ENCODE data around the gene CD82. TPM values are rescaled to one million over a fixed set of nuclear protein-coding genes. Genes with fewer than 3 reads are reported as not detected.

The CD82 gene
- total and polyA plus RNA-seq, 2 donors from 2014 or later: 59.3 to 94.4 TPM

DNA sequence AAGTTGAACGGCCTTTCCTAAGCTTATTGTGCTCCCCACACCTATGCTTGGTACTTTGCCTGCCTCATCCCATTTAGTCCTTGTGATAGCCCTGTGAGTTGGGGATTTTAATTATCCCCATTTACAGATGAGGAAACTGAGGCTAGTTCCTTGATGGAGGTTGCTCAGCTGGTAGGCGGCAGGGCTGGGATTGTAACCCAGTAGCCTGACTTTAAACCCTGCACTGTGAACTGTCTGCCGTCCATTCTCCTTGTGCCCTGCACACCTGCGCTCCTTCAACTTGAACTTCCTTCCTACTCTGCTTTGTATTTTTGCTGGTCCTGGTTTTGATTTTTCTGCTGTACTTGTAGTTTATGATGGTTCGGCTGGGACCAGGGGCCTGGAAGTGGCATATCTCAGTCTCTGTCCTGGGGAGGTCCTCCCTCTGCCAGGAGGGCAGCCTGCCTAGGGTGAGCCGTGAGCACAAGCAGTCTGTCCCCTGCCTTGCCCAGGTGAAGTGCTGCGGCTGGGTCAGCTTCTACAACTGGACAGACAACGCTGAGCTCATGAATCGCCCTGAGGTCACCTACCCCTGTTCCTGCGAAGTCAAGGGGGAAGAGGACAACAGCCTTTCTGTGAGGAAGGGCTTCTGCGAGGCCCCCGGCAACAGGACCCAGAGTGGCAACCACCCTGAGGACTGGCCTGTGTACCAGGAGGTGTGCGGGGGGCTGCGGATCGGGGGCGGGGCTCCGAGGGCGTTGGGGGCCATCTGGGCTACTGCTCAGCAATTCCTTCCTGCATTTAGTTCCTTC lies 52.4 kb downstream of the CD82 start:
- Histone ChIP-seq H3K27ac (ENCODE audit: low read depth in 2 of 2, low read length in 2 of 2) (no peak overlapping the region), H3K9ac (ENCODE audit: low read length in 3 of 3) (no peak overlapping the region), H3K36me3 (ENCODE audit: control insufficient read depth in 2 of 3, insufficient read depth in 3 of 3, low read length in 3 of 3) (no peaks in the 10 kb centered on the region), H3K9me3 (ENCODE audit: control insufficient read depth in 2 of 3, insufficient read depth in 1 of 3, low read length in 3 of 3) (no peaks in the 10 kb centered on the region), H3K4me1 (ENCODE audit: control insufficient read depth in 2 of 3, insufficient read depth in 2 of 3, low read depth in 1 of 3, low read length in 3 of 3) (peaks cover 0 to 3% (median 0%) of the 10 kb centered on the region in 3 donors), H3K27me3 (ENCODE audit: control insufficient read depth, insufficient read depth, low read length) (no peaks in the 10 kb centered on the region), H3K4me3 (ENCODE audit: low read length in 3 of 3) (no peak overlapping the region)
- TF ChIP-seq, protein P1, sequence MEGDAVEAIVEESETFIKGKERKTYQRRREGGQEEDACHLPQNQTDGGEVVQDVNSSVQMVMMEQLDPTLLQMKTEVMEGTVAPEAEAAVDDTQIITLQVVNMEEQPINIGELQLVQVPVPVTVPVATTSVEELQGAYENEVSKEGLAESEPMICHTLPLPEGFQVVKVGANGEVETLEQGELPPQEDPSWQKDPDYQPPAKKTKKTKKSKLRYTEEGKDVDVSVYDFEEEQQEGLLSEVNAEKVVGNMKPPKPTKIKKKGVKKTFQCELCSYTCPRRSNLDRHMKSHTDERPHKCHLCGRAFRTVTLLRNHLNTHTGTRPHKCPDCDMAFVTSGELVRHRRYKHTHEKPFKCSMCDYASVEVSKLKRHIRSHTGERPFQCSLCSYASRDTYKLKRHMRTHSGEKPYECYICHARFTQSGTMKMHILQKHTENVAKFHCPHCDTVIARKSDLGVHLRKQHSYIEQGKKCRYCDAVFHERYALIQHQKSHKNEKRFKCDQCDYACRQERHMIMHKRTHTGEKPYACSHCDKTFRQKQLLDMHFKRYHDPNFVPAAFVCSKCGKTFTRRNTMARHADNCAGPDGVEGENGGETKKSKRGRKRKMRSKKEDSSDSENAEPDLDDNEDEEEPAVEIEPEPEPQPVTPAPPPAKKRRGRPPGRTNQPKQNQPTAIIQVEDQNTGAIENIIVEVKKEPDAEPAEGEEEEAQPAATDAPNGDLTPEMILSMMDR (IDR thresholded peaks at IDR 0.05; ENCODE audit: borderline replicate concordance, extremely low read depth, insufficient read depth): no peak
- intact Hi-C loops (cut with DNase I): loop anchor here (5.0 kb wide), 1 partner anchor 61 kb away; no protein-coding TSS in a partner anchor
- no peak for FAIRE-seq
- peak in 1 of 5 donors; percentile 44 for DNase-seq

DNA sequence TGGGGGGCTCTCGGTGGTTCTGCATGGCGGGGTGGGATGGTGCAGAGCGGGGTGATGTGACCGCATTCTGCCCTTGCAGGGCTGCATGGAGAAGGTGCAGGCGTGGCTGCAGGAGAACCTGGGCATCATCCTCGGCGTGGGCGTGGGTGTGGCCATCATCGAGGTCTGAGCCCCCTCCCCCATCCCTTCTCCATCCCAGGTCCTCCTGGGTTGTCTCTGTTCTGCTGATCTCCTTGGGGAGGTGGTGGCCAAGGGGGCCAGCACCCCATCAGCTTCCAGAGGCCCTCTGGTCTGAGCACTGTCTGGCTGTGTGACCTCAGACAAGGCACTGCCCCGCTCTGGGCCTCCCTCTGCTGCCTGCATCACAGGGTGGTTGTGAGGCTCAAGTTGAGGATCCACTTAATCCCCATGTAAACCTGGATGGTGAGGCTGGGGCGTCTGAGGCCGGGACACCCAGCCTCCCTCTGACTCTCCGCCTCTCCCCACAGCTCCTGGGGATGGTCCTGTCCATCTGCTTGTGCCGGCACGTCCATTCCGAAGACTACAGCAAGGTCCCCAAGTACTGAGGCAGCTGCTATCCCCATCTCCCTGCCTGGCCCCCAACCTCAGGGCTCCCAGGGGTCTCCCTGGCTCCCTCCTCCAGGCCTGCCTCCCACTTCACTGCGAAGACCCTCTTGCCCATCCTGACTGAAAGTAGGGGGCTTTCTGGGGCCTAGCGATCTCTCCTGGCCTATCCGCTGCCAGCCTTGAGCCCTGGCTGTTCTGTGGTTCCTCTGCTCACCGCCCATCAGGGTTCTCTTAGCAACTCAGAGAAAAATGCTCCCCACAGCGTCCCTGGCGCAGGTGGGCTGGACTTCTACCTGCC lies 53.3 kb downstream of the CD82 start:
- no peak for FAIRE-seq
- H3K36me3 ChIP-seq (ENCODE audit: control insufficient read depth in 2 of 3, insufficient read depth in 3 of 3, low read length in 3 of 3): no peaks in the 10 kb centered on the region
- no peaks in the 10 kb centered on the region for H3K9me3 ChIP-seq (ENCODE audit: control insufficient read depth in 2 of 3, insufficient read depth in 1 of 3, low read length in 3 of 3)
- H3K27ac ChIP-seq (ENCODE audit: low read depth in 2 of 2, low read length in 2 of 2): no peak overlapping the region
- no peak overlapping the region for H3K9ac ChIP-seq (ENCODE audit: low read length in 3 of 3)
- TF ChIP-seq, protein P1 (IDR thresholded peaks at IDR 0.05; ENCODE audit: borderline replicate concordance, extremely low read depth, insufficient read depth): no peak
- no peaks in the 10 kb centered on the region for H3K27me3 ChIP-seq (ENCODE audit: control insufficient read depth, insufficient read depth, low read length)
- DNase-seq: peak in 2 of 5 donors; percentile 5 to 37
- no peak overlapping the region for H3K4me3 ChIP-seq (ENCODE audit: low read length in 3 of 3)
- intact Hi-C loops (cut with DNase I): loop anchor here (5.0 kb wide), 1 partner anchor 61 kb away; no protein-coding TSS in a partner anchor
- peaks cover 0 to 9% (median 0%) of the 10 kb centered on the region in 3 donors for H3K4me1 ChIP-seq (ENCODE audit: control insufficient read depth in 2 of 3, insufficient read depth in 2 of 3, low read depth in 1 of 3, low read length in 3 of 3)

DNA sequence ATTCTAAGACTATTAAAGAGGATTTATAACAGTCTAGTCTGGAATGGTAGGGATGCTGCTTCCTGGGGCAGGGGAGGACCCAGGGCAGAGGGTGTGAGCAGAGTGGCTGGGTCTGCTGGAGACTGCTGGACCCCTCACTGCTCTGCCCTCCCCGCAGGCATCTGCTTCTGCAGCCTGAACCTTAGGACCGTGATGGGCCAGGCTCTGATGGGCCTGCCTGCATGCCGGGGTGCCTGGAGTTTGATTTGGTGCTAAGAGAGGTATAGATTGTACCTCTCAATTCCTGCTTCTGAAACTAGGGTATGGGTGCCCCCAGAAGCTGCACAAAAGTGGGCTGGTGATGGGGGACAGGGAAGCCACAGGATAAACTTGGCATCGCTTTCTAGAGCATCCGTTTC lies 54.9 kb downstream of the CD82 start:
- Histone ChIP-seq H3K4me1 (ENCODE audit: control insufficient read depth in 2 of 3, insufficient read depth in 2 of 3, low read depth in 1 of 3, low read length in 3 of 3) (peaks cover 0 to 9% (median 0%) of the 10 kb centered on the region in 3 donors), H3K9me3 (ENCODE audit: control insufficient read depth in 2 of 3, insufficient read depth in 1 of 3, low read length in 3 of 3) (no peaks in the 10 kb centered on the region), H3K27me3 (ENCODE audit: control insufficient read depth, insufficient read depth, low read length) (no peaks in the 10 kb centered on the region), H3K4me3 (ENCODE audit: low read length in 3 of 3) (no peak overlapping the region), H3K9ac (ENCODE audit: low read length in 3 of 3) (no peak overlapping the region), H3K36me3 (ENCODE audit: control insufficient read depth in 2 of 3, insufficient read depth in 3 of 3, low read length in 3 of 3) (no peaks in the 10 kb centered on the region), H3K27ac (ENCODE audit: low read depth in 2 of 2, low read length in 2 of 2) (no peak overlapping the region)
- TF ChIP-seq, protein P1 (IDR thresholded peaks at IDR 0.05; ENCODE audit: borderline replicate concordance, extremely low read depth, insufficient read depth): no peak
- DNase-seq (no peak), FAIRE-seq (no peak)
- intact Hi-C loops (cut with DNase I): loop anchor here (5.0 kb wide), 1 partner anchor 292 kb away; no protein-coding TSS in a partner anchor

Measured in kidney (tissue), 14 donors.